Measurements from ENCODE around the gene COL24A1.

- TF ChIP-seq CTCF (IDR thresholded peaks at IDR 0.05; ENCODE audit: extremely low read depth in 1 of 2, insufficient read depth in 1 of 2, low read depth in 1 of 2, low read length in 2 of 2) (no peak), MAX (IDR thresholded peaks at IDR 0.05; ENCODE audit: insufficient read depth, insufficient read length) (no peak), EZH2 (IDR thresholded peaks at IDR 0.05; ENCODE audit: borderline replicate concordance, low read depth, low read length, severe bottlenecking) (no peak), POLR2A (IDR thresholded peaks at IDR 0.05; ENCODE audit: low read depth, low read length) (no peak), POLR2AphosphoS5 (IDR thresholded peaks at IDR 0.05; ENCODE audit: insufficient read depth, low read depth, low read length) (no peak)
These were observed 409.8 kb downstream of the COL24A1 start for GRCh38 chr1:85746777-85747176.

All from endothelial cell of umbilical vein (primary cell).